ENCODE data around the gene LRRC8B. TPM values are rescaled to one million over a fixed set of nuclear protein-coding genes. Genes with fewer than 3 reads are reported as not detected.
A peak's percentile ranks its signal among the peaks of the same experiment; 100 is the strongest.
"Not testable (repeated sequence)": the region's sequence is repeated elsewhere in the genome, so short reads cannot be mapped to it uniquely, and the experiment has no call there.

LRRC8B gene
- polyA plus RNA-seq, 12 donors = 2.7 to 6.7 (median 3.8) TPM; not detected in 1

- DNase-seq = no peak
Measured at GRCh38 chr1:89581859-89582258, 57.2 kb downstream of the LRRC8B start.

GRCh38 chr1:89582571-89582970 is 57.9 kb downstream of the LRRC8B start:
- no peak for DNase-seq

DNA sequence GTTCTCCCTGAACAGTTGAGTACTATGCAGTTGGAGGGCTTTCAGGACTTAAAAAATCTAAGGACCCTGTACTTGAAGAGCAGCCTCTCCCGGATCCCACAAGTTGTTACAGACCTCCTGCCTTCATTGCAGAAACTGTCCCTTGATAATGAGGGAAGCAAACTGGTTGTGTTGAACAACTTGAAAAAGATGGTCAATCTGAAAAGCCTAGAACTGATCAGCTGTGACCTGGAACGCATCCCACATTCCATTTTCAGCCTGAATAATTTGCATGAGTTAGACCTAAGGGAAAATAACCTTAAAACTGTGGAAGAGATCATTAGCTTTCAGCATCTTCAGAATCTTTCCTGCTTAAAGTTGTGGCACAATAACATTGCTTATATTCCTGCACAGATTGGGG is 59.6 kb downstream of the LRRC8B start:
- DNase-seq = no peak

- DNase-seq = no peak
Measured at GRCh38 chr1:89584781-89585180, 60.2 kb downstream of the LRRC8B start.

DNA sequence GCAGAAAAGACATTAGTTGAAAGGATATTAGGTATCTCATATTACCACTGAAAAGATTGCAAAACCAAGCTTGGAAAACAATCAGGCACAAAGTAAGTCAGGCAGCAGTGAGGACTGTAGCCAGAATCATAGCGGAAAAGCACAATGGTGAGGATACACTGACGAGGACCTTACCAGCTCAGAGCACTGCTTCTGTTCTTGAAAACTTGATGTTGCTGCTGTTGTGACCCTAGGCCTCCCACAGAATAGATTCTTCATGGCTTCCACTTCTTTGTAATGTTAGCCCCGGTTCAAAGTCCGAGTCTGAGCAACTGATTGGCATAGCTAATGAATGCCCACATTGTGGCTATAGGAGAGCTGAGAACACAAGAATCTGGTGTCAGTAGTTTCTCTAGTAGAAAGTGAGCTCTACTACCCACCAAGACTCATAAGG is 63.1 kb downstream of the LRRC8B start:
- DNase-seq = no peak

DNA sequence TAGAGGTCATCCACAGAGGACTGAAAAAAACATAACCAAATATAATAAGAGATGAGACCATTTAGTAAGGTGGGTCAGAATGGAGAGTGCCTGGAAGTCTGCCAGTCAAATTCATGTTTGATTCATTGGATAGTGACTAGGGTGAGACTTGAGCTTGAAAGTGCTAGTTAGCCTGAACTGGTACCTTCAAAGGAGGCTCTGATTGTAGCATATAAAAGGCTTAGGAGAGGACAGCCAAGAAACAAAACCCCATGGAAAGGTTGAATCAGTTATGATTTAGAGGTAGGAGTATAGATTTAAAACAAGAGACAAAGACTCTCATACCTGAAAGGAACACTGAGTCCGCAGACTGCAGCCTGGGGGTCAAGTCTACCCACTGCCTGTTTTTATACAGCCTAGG is 63.9 kb downstream of the LRRC8B start:
- no peak for DNase-seq

DNA sequence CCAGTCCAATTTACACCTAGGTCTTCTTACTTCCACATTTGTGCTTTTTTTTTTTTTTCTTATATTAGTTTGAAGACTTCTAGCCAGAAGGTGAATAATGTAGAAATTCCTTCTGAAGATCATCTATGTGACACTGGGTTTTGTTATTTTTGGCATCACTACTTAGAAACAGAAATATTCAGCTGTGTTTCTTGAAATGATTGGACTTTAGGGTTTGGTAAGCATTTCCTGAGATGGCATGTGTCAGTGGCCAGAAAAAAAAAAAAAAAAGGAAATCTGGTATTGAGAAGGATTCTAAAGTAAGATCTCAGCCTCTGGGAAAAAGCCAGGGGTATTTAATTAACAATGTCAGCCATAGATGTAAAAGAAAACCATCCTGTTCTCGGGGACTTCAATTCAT is 64.9 kb downstream of the LRRC8B start:
- DNase-seq = no peak

- no peak for DNase-seq
Measured at GRCh38 chr1:89590341-89591080, 65.9 kb downstream of the LRRC8B start.

DNA sequence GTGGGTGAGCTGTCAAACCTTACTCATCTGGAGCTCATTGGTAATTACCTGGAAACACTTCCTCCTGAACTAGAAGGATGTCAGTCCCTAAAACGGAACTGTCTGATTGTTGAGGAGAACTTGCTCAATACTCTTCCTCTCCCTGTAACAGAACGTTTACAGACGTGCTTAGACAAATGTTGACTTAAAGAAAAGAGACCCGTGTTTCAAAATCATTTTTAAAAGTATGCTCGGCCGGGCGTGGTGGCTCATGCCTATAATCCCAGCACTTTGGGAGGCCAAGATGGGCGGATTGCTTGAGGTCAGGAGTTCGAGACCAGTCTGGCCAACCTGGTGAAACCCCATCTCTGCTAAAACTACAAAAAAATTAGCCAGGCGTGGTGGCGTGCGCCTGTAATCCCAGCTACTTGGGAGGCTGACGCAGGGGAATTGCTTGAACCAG is 68.3 kb downstream of the LRRC8B start:
- not testable (repeated sequence) for DNase-seq

GRCh38 chr1:89594096-89594740 is 69.6 kb downstream of the LRRC8B start:
- no peak for DNase-seq

GRCh38 chr1:89596698-89597097 is 72.1 kb downstream of the LRRC8B start:
- DNase-seq = no peak

GRCh38 chr1:89598450-89599331 is 74.1 kb downstream of the LRRC8B start:
- peak; percentile 29 for DNase-seq

DNA sequence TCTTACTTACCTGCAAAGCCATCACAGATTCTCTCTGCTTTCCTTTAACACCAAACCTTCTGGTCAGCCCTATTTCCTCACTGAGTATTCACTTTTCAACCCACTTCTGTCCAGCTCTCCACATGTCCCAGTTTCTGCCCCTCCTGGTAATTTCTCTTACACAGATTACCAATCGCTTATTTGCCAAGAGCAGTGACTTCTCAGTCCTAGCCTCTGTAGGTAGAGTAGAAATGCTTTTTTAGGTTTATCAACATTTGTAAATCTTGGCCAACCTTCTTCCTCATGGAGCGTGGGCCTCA is 74.7 kb downstream of the LRRC8B start:
- DNase-seq = no peak

- DNase-seq = no peak
Measured at GRCh38 chr1:89600451-89601224, 76.0 kb downstream of the LRRC8B start.

- no peak for DNase-seq
Measured at GRCh38 chr1:89602871-89603404, 78.3 kb downstream of the LRRC8B start.

DNA sequence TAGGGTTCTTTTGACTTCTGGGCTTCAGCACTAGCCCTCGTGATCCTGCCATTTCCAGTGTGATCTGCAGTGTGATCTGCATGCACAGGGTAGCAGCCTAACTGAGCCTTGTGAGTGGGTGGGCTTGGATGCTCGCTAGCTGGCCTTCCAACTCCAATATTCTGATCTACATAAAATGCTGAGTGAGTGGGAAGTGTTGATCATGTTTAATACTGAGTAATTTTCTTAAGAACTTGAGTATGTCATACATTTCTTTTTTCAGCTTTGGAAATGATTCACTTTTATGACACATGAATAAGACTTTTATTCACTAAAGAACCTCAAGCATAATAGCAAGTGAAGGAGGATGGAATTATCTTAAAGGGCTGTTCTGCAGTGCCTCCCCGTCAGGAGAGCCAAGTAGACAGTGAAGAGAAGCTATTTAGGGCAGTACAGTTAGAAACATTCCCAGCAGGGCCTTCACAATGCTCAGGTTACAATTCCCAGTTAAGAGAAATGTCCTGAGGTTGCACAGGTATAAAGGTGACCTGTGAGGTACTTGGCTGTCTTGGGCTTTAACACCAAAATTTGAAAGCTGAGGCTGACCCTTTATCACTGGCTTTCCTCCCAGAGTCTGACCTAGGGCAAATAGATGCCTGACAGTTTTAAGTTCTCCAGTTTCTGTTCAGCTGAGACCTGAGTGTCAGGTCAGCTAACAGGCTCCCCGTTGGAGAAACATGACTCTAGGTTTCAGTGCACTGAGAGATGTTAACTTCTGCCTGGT is 79.2 kb downstream of the LRRC8B start:
- no peak for DNase-seq

DNA sequence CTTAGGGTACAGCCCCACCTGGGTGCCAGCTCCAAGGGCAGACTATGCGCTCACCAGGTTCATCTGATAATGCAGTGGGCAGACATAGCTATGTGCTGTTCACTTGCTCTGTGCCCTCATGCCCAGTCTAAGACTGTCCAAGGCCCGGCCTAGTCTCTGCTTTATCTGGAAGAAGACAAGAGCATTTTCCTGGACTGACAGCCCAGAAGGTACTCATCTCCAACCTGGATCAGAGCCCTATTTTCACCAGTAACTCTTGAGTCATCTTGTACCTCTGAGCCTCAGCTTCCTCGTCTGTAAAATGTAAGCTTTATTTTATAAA is 79.7 kb downstream of the LRRC8B start:
- DNase-seq = no peak

- no peak for DNase-seq
Measured at GRCh38 chr1:89605692-89606091, 81.1 kb downstream of the LRRC8B start.

- DNase-seq = no peak
Measured at GRCh38 chr1:89606227-89606980, 81.8 kb downstream of the LRRC8B start.

DNA sequence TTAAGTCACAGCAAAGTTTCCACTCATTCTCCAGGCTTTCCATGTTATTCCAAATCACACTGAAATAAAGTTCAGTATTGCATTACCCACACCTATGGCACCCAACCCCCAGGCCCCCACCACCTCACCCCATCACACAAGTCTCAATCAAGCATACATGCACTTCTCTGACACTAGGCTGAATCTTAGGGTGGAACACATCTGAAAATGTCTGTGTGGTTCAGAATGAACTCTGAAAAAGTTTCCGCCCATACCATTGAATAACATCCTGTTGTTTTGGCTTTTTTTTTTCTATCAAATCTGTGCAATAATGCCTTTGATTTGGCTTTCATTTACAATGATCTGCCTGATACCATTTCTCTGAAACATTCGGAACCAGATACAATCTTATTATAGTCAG is 82.5 kb downstream of the LRRC8B start:
- DNase-seq = no peak
